ENCODE results near the gene SPRYD3. TPM values are rescaled to one million over a fixed set of nuclear protein-coding genes. Genes with fewer than 3 reads are reported as not detected.

Gene SPRYD3
- total RNA-seq, 1 experiment from 2014 or later = 35.2 TPM

GRCh38 chr12:53054112-53054878 is 24.9 kb downstream of the SPRYD3 start:
- Mint-ChIP-seq H3K27me3 (ENCODE audit: insufficient read depth, unreplicated experiment) (no peaks in the 10 kb centered on the region), H3K27ac (ENCODE audit: low read depth, unreplicated experiment) (peak overlapping the region; percentile 97), H3K9me3 (ENCODE audit: unreplicated experiment) (no peaks in the 10 kb centered on the region), H3K4me3 (ENCODE audit: unreplicated experiment) (peak overlapping the region; percentile 80), H3K4me1 (ENCODE audit: insufficient read depth, unreplicated experiment) (peaks cover 32% of the 10 kb centered on the region), H3K36me3 (ENCODE audit: insufficient read depth, unreplicated experiment) (peaks cover 19% of the 10 kb centered on the region)
- TF ChIP-seq, protein P1, sequence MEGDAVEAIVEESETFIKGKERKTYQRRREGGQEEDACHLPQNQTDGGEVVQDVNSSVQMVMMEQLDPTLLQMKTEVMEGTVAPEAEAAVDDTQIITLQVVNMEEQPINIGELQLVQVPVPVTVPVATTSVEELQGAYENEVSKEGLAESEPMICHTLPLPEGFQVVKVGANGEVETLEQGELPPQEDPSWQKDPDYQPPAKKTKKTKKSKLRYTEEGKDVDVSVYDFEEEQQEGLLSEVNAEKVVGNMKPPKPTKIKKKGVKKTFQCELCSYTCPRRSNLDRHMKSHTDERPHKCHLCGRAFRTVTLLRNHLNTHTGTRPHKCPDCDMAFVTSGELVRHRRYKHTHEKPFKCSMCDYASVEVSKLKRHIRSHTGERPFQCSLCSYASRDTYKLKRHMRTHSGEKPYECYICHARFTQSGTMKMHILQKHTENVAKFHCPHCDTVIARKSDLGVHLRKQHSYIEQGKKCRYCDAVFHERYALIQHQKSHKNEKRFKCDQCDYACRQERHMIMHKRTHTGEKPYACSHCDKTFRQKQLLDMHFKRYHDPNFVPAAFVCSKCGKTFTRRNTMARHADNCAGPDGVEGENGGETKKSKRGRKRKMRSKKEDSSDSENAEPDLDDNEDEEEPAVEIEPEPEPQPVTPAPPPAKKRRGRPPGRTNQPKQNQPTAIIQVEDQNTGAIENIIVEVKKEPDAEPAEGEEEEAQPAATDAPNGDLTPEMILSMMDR (IDR thresholded peaks at IDR 0.05; ENCODE audit: unreplicated experiment) = no peak
- ChIA-PET POLR2A (interaction anchor here (0.6 to 3.1 kb wide), 23 partner anchors 8 to 471 kb away, joined by 3 to 23 read pairs (median 4); partner anchors contain the start of genes CSAD, EIF4B, IGFBP6 and SOAT2), CTCF (interaction anchor here (0.6 to 2.7 kb wide), 12 partner anchors 9 to 298 kb away, joined by 3 to 25 read pairs (median 4); partner anchors contain the start of genes AAAS and IGFBP6)
- no TSS peak for BruUV-seq (replicated peaks)
- peak; percentile 98 for DNase-seq (ENCODE audit: unreplicated experiment)
- intact Hi-C loops (cut with micrococcal nuclease) = no loop called here

DNA sequence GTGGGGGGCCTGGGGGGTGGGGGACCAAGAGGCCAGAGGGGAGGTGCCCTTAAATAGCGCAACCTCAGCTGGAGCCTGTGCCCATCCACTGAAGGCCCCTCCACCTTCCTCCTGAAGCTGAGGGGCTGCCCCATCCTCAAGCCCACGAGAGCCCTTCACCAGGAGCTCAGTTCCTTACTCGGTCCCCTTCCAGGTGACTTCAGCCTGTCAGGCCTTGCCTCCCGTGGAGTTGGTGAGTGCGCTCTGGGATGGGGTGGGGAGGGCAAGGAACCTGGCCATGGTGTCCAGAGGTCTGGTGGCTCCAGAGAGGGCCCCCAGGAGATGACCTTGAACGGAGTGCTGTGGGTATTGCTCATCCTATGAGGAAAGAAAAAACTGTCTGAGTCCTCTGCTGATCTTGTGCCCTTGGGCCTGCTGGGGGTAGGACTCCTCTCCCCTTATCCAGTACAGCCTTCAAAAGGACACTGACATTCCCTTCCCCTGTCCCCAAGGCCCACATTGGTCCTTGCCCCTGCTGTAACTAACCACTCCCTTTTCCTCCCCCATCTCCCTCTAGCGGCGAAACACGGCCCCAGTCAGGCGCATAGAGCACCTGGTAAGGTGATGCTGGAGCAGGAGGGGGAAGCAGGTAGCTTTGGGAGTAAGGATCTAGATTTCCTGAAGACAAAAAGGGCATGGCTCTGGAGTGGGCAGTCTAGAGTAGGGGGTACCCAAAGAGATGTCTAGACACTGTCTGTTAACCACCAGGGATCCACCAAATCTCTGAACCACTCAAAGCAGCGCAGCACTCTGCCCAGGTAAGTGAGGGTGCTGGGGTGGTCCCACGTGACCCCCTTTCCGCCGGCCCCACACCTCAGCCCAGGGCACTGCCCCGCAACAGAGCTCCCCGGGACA is 25.7 kb downstream of the SPRYD3 start:
- Mint-ChIP-seq H3K4me1 (ENCODE audit: insufficient read depth, unreplicated experiment) (peaks cover 40% of the 10 kb centered on the region), H3K27ac (ENCODE audit: low read depth, unreplicated experiment) (peak overlapping the region; percentile 97), H3K4me3 (ENCODE audit: unreplicated experiment) (peak overlapping the region; percentile 80), H3K36me3 (ENCODE audit: insufficient read depth, unreplicated experiment) (peaks cover 16% of the 10 kb centered on the region), H3K27me3 (ENCODE audit: insufficient read depth, unreplicated experiment) (no peaks in the 10 kb centered on the region), H3K9me3 (ENCODE audit: unreplicated experiment) (no peaks in the 10 kb centered on the region)
- TSS peak; percentile 23 for BruUV-seq (replicated peaks)
- peak; percentile 79 for DNase-seq (ENCODE audit: unreplicated experiment)
- ChIA-PET POLR2A (interaction anchor here (0.6 to 3.1 kb wide), 18 partner anchors 9 to 470 kb away, joined by 3 to 23 read pairs (median 4); partner anchors contain the start of genes CSAD, EIF4B, IGFBP6 and SOAT2), CTCF (interaction anchor here (0.6 to 2.7 kb wide), 14 partner anchors 9 to 439 kb away, joined by 3 to 25 read pairs (median 4); partner anchors contain the start of genes AAAS and IGFBP6)
- intact Hi-C loops (cut with micrococcal nuclease) = no loop called here
- TF ChIP-seq, protein P1 (IDR thresholded peaks at IDR 0.05; ENCODE audit: unreplicated experiment) = peak; percentile 37

GRCh38 chr12:53052419-53053217 is 26.6 kb downstream of the SPRYD3 start:
- H3K27ac Mint-ChIP-seq (ENCODE audit: low read depth, unreplicated experiment) = peak overlapping the region; percentile 97
- POLR2A ChIA-PET = interaction anchor here (0.7 to 3.1 kb wide), 7 partner anchors 9 to 60 kb away, joined by 3 to 16 read pairs (median 3); partner anchors contain the start of genes EIF4B and SPRYD3
- intact Hi-C loops (cut with micrococcal nuclease) = no loop called here
- BruUV-seq (replicated peaks) = no TSS peak
- H3K9me3 Mint-ChIP-seq (ENCODE audit: unreplicated experiment) = no peaks in the 10 kb centered on the region
- H3K4me1 Mint-ChIP-seq (ENCODE audit: insufficient read depth, unreplicated experiment) = peaks cover 41% of the 10 kb centered on the region
- H3K4me3 Mint-ChIP-seq (ENCODE audit: unreplicated experiment) = peak overlapping the region; percentile 80
- TF ChIP-seq, protein P1 (IDR thresholded peaks at IDR 0.05; ENCODE audit: unreplicated experiment) = no peak
- peaks cover 13% of the 10 kb centered on the region for H3K36me3 Mint-ChIP-seq (ENCODE audit: insufficient read depth, unreplicated experiment)
- CTCF ChIA-PET = interaction anchor here (0.7 to 2.7 kb wide), 10 partner anchors 9 to 439 kb away, joined by 3 to 25 read pairs (median 8); partner anchors contain the start of genes AAAS and IGFBP6
- no peaks in the 10 kb centered on the region for H3K27me3 Mint-ChIP-seq (ENCODE audit: insufficient read depth, unreplicated experiment)
- peak; percentile 82 for DNase-seq (ENCODE audit: unreplicated experiment)
